Activated naive CD4-positive, alpha-beta T cell treated with anti-CD3 and anti-CD28 coated beads, Interleukin-2, amount 10 ng/mL, durations not matched to agents 7 days and 5 days (primary cell): Measurements from ENCODE around the gene OR2V2.
"Not testable (repeated sequence)": the region's sequence is repeated elsewhere in the genome, so short reads cannot be mapped to it uniquely, and the experiment has no call there.

Source experiments
- CTCF ChIA-PET: fragments of 350-600 bp; sonication (Branson Sonifier 250); formaldehyde crosslinking; loops from one replicate; lab custom pipeline; 2021; ENCODE audit warnings: antibody characterized with exemption; lab: Charles Lee
- DNase-seq: peaks from one replicate; pipeline ENCODE4 v3.0.0-alpha.2; 2020
- H3K27ac Mint-ChIP-seq: one replicate; pipeline ENCODE4 v1.8.0; 2021; ENCODE audit warnings: mild to moderate bottlenecking, moderate library complexity, mixed read lengths
- H3K27me3 Mint-ChIP-seq: one replicate; pipeline ENCODE4 v1.8.0; 2021; ENCODE audit warnings: mild to moderate bottlenecking, mixed read lengths
- H3K36me3 Mint-ChIP-seq: one replicate; pipeline ENCODE4 v1.8.0; 2021; ENCODE audit warnings: mixed read lengths
- H3K4me1 Mint-ChIP-seq: one replicate; pipeline ENCODE4 v1.8.0; 2021; ENCODE audit warnings: mixed read lengths
- H3K4me3 Mint-ChIP-seq: one replicate; pipeline ENCODE4 v1.8.0; 2021; ENCODE audit warnings: mild to moderate bottlenecking, moderate library complexity, mixed read lengths
- H3K9me3 Mint-ChIP-seq: one replicate; pipeline ENCODE4 v1.8.0; 2021; ENCODE audit warnings: mixed read lengths

Gene OR2V2

DNA sequence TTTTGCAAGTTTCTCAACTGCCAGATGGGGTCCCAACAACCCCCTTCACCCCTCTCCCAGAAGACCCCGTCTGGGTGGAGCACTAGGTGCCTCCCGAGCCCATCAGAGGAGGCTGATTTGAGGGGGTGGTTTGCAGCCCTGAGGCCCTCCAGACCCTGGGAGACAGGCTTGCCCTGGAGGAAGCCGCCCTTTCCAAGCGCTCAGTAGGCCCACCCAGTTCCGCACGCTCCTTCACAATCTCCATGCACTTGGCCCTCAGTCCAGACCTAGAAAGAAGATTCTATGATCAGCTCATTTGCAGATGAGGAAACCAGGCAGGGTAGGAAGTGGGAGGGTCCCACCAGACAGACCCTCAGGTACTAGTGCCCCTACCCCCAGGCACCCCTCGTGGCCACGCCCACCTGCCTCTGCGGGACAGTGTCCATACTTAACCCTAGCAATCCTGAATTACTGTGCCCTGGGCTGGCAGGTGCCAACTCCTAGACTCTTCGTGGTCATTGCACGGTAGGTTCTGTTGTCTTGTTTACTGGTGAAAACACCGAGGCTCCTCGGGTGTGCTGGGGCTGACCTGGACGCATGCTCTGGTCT lies 38.7 kb upstream of the OR2V2 start:
- H3K4me1 Mint-ChIP-seq = peaks cover 5% of the 10 kb centered on the region
- H3K27me3 Mint-ChIP-seq = peaks cover 72% of the 10 kb centered on the region
- no peaks in the 10 kb centered on the region for H3K9me3 Mint-ChIP-seq
- CTCF ChIA-PET = interaction anchor here (1.1 kb wide), 1 partner anchor 240 kb away, joined by 3 read pairs; no protein-coding TSS in a partner anchor
- H3K27ac Mint-ChIP-seq = no peak overlapping the region
- no peak overlapping the region for H3K4me3 Mint-ChIP-seq
- H3K36me3 Mint-ChIP-seq = peaks cover 3% of the 10 kb centered on the region
- no peak for DNase-seq

DNA sequence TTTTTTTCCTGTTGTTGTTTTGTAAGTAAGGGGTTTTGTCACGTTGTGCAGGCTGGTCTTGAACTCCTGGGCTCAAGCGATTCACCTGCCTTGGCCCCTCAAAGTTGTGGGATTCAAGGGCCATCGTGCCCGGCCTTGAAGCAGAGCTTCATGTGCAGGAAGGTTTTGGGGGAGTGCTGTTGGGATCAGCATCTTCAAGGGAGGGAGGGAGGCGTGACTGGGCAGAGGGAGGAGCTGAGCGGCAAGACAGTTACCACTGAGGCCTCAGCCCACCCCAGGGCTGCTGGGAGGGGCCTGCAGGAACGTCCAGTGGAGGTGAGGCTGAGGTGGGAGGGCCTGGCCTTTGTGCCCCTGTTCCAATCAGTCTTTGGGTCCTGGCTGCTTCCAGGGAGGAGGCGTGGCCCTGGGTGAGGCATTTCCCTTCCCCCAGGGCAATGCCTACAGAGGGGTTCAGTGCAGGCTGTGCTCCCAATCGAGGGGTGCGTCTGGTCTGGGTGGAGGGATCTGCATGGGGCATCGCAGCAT lies 37.8 kb upstream of the OR2V2 start:
- H3K36me3 Mint-ChIP-seq = no peaks in the 10 kb centered on the region
- no peak overlapping the region for H3K4me3 Mint-ChIP-seq
- peaks cover 73% of the 10 kb centered on the region for H3K27me3 Mint-ChIP-seq
- CTCF ChIA-PET = no interaction called here
- no peak overlapping the region for H3K27ac Mint-ChIP-seq
- no peak for DNase-seq
- no peaks in the 10 kb centered on the region for H3K9me3 Mint-ChIP-seq
- H3K4me1 Mint-ChIP-seq = no peaks in the 10 kb centered on the region

DNA sequence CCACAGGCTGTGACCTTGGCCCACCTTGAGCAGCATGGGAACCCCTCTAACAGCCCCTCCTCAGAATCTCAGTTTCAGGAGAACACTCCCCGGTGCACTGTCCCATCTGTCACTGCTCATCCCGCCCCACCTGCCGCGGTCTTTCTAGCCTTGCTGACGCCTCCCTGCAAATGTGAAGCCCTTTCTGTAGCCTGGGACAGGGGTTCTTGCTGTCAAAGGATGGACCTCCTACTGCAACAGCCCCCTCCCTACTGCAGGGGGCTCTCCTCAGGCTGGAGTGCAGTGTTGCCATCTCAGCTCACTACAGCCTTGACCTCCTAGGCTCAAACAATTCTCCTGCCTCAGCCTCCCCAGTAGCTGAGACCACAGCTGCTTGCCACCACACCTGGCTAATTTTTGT lies 36.4 kb upstream of the OR2V2 start:
- CTCF ChIA-PET = no interaction called here
- no peak overlapping the region for H3K27ac Mint-ChIP-seq
- no peak for DNase-seq
- no peak overlapping the region for H3K4me3 Mint-ChIP-seq
- no peaks in the 10 kb centered on the region for H3K36me3 Mint-ChIP-seq
- H3K4me1 Mint-ChIP-seq = peaks cover 5% of the 10 kb centered on the region
- H3K27me3 Mint-ChIP-seq = peaks cover 69% of the 10 kb centered on the region
- no peaks in the 10 kb centered on the region for H3K9me3 Mint-ChIP-seq

DNA sequence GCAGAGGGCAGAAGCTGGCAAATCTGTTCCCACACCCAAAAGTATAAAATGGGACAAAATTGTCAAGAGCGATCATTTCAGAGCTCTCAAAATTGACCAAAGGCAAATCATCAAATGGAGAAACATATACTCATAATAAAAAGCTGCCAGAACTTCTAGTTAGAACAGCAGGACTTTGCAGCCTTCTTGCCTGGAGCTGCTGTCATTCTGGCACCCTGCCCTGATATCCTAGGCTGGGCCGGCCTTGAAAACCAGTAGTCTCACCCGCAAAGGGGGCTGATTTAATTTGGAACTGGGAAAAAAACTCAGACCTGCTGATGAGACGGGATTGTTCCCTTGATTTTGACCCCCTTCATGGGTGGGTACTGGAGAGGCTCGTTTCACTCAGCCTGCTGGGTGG lies 34.9 kb upstream of the OR2V2 start:
- CTCF ChIA-PET = no interaction called here

DNA sequence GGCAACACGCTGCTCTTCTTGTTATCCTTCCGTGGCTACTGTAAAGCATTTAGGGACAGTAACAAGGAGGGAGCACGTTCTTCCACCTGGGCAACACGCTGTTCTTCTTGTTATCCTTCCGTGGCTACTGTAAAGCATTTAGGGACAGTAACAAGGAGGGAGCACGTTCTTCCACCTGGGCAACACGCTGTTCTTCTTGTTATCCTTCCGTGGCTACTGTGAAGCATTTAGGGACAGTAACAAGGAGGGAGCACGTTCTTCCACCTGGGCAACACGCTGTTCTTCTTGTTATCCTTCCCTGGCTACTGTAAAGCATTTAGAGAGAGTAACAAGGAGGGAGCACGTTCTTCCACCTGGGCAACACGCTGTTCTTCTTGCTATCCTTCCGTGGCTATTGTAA lies 33.8 kb upstream of the OR2V2 start:
- H3K27ac Mint-ChIP-seq, H3K4me3 Mint-ChIP-seq, DNase-seq, H3K9me3 Mint-ChIP-seq, H3K4me1 Mint-ChIP-seq, H3K36me3 Mint-ChIP-seq, CTCF ChIA-PET: not testable (repeated sequence)
- H3K27me3 Mint-ChIP-seq = peaks cover 68% of the 10 kb centered on the region

More for the DNA sequence above, 34.9 kb upstream of the OR2V2 start:
- Mint-ChIP-seq H3K9me3 (no peaks in the 10 kb centered on the region), H3K36me3 (no peaks in the 10 kb centered on the region), H3K4me3 (no peak overlapping the region), H3K4me1 (peaks cover 5% of the 10 kb centered on the region), H3K27ac (no peak overlapping the region), H3K27me3 (peaks cover 65% of the 10 kb centered on the region)
- no peak for DNase-seq

DNA sequence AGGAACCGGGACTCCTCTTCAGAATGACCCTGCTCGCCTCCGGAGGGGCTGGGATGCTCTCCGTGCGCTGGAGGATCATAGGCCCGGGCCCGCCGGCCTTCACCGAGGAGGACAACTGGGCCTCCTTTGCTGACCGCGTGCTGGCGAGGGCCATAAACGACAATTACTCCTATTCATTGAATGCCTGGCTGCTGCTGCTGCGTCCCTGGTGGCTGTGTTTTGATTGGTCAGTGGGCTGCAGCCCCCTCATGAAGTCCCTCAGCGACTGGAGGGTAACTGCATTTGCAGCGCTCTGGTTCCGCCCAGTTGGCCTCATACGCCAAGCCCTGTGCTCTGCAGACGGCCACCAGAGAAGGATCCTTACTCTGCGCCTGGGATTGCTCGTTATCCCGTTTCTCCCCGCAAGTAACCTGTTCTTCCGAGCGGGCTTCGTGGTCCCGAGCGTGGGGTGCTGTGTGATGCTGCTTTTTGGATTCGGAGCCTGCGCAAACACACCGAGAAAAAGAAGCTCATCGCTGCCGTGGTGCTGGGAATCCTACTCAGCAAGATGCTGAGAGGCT lies 33.0 kb upstream of the OR2V2 start:
- H3K4me3 Mint-ChIP-seq = no peak overlapping the region

DNA sequence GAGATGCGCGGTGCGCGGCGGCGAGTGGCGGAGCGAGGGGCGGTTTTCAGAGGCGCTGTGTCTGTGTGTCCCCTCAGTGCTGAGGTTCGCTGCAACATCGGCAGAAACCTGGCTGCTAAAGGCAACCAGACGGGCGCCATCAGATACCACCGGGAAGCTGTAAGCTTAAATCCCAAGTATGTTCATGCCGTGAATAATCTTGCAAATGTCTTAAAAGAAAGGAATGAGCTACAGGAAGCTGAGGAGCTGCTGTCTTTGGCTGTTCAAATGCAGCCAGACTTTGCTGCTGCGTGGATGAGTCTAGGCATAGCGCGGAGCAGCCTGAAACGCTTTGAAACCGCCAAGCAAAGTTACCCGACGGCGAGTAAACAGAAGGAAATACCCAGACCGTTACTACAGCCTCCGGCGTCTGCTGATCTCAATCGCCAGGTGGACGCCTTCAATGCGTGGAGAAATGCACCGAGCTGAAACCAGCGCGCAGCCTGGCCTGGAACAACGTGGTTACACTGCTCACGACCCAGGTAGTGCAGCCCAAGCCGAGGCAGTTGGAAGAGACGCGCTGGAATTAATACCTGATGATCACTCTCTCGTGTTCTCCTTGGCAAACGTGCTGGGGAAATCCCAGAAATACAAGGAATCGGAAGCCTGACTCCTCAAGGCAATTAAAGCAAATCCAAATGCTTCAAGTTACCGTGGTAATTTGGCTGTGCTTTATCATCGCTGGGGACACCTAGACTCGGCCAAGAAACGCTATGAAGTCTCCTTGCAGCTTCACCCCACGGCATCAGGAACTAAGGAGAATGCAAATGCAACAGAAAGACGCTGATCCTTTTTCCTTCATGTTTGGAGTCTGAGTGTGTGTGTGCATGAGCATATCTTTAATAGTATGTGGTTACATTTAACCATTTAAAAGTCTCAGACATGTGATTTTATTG lies 32.3 kb upstream of the OR2V2 start:
- H3K4me3 Mint-ChIP-seq = no peak overlapping the region
- CTCF ChIA-PET = no interaction called here
- DNase-seq = no peak
- peaks cover 5% of the 10 kb centered on the region for H3K4me1 Mint-ChIP-seq
- H3K27ac Mint-ChIP-seq = no peak overlapping the region
- H3K9me3 Mint-ChIP-seq = no peaks in the 10 kb centered on the region
- H3K27me3 Mint-ChIP-seq = peaks cover 62% of the 10 kb centered on the region
- H3K36me3 Mint-ChIP-seq = no peaks in the 10 kb centered on the region

More for the DNA sequence above, 33.0 kb upstream of the OR2V2 start:
- no peaks in the 10 kb centered on the region for H3K36me3 Mint-ChIP-seq
- DNase-seq = no peak
- peaks cover 67% of the 10 kb centered on the region for H3K27me3 Mint-ChIP-seq
- H3K9me3 Mint-ChIP-seq = no peaks in the 10 kb centered on the region
- H3K4me1 Mint-ChIP-seq = peaks cover 5% of the 10 kb centered on the region
- CTCF ChIA-PET = no interaction called here
- H3K27ac Mint-ChIP-seq = no peak overlapping the region

DNA sequence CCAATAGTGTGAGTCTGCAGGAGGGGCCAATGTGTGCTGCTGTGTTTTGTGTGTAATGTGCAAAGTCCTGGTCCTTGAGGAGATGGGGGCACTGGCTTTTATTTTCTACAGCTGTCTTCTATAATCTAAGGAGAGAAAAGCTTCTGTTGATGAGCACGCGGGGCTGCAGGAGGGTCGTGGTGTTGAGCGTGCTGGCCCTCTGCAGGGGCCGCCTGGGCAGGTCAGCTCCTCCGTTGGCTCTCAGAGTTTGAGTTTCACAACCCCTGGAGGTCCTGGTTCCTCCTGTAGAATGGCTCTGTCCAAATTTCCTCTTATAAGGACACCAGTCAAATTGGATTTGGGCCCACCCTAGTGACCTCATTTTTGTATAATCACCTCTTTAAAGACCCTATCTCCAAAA lies 29.0 kb upstream of the OR2V2 start:
- Mint-ChIP-seq H3K27ac (no peak overlapping the region), H3K4me1 (peaks cover 5% of the 10 kb centered on the region), H3K4me3 (no peak overlapping the region), H3K9me3 (no peaks in the 10 kb centered on the region), H3K36me3 (no peaks in the 10 kb centered on the region), H3K27me3 (peaks cover 69% of the 10 kb centered on the region)
- CTCF ChIA-PET = no interaction called here
- no peak for DNase-seq

DNA sequence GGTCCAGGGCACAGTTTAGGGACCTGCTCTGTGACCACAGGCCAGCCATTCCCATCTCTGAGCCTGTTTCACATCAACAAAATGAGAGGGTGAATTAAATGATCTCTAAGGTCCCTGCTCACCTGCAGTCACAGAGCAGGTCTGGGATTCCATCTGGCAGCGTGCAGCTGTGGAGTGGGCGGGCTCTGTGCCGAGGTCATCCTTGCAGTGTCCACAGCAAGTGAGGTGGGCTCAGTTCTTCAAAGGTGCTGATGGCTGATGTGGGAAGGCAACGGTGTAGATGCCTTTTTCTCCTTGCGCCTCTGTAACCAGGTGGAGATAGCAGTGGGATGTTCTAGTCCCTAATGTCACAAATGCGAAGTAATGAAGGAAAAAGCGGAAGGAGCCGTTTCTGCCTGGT lies 28.3 kb upstream of the OR2V2 start:
- no peak for DNase-seq
- no peaks in the 10 kb centered on the region for H3K9me3 Mint-ChIP-seq
- no peak overlapping the region for H3K4me3 Mint-ChIP-seq
- H3K4me1 Mint-ChIP-seq = peaks cover 5% of the 10 kb centered on the region
- no peaks in the 10 kb centered on the region for H3K36me3 Mint-ChIP-seq
- H3K27me3 Mint-ChIP-seq = peaks cover 64% of the 10 kb centered on the region
- no peak overlapping the region for H3K27ac Mint-ChIP-seq
- CTCF ChIA-PET = no interaction called here

DNA sequence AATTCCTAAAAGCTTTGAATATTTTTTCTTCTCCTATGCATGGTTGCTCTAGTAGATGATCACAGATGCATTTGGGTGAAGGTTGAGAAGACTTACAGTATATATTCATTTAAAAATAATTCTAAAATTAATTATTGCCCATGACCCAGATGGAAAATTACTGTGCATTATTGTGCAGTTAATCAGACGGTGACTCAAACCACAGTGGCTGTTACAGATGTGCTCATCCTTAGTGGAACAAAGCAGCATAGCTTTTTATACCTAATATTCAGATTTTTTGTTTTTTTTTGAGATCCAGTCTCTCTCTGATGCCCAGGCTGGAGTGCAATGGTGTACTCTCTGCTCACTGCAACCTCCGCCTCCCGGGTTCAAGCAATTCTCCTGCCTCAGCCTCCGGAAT lies 27.1 kb upstream of the OR2V2 start:
- Mint-ChIP-seq H3K27me3 (peaks cover 56% of the 10 kb centered on the region), H3K27ac (no peak overlapping the region), H3K9me3 (no peaks in the 10 kb centered on the region), H3K4me3 (no peak overlapping the region), H3K4me1 (peaks cover under 1% of the 10 kb centered on the region), H3K36me3 (no peaks in the 10 kb centered on the region)
- CTCF ChIA-PET = no interaction called here
- no peak for DNase-seq

DNA sequence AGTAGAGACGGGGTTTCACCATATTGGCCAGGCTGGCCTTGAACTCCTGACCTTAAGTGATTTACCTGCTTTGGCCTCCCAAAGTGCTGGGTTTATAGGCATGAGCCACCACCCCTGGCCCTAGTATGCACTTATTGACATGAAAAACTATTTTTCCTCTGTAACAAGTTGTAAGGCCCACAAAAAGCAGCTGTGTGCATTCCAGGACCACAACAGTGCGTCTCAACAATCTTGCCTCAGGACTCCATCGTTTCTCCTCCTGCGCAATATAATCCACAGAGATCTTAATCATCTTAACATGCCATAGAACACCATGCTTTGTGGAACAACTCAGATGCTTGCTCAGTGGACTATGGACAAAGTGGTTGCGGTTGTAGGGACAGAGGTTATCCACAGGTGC lies 26.6 kb upstream of the OR2V2 start:
- CTCF ChIA-PET = no interaction called here
- Mint-ChIP-seq H3K4me1 (no peaks in the 10 kb centered on the region), H3K9me3 (no peaks in the 10 kb centered on the region), H3K4me3 (no peak overlapping the region), H3K27me3 (peaks cover 52% of the 10 kb centered on the region), H3K36me3 (no peaks in the 10 kb centered on the region), H3K27ac (no peak overlapping the region)
- no peak for DNase-seq

DNA sequence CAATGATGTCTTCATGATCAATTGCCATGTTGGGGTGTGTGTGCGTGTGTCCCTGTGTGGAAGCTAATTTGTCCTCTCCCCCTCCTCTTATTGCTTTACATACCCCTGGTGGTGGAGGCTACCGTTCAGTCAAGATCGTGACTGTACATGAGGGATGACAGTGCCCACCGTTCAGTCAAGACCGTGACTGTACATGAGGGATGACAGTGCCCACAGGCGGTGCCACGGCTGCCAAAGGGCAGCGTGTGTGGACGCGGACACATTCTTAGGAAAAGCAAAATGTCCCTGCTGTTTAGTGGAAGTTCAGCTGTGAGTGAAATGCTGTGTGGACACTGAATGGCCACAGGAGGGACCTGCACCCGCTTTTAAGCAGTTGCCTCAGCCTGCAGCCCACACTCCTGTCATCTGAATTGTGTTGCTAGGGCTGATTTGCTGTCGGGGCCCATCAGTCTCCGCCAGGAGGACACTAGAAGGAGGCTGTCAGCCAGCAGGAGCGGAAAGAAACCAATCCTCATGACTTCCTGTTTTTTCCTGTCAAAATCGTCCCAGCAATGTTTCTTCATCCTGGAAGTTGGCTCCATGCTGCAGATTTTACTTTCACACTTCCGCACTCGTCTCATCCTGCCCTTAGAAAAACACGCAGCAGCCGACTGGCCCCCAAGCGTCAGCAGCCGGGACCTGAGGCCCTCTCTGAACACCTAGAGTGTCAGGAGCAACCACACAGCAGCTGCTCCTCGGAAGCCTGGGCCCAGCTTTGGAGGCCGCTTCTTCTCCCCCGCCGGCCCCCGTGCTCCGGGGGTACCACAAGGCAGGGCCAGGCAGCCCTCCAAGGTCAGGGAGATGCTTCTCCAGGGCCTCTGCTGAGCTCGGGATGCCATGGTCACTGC lies 25.5 kb upstream of the OR2V2 start:
- no peaks in the 10 kb centered on the region for H3K4me1 Mint-ChIP-seq
- peaks cover 47% of the 10 kb centered on the region for H3K27me3 Mint-ChIP-seq
- no peak for DNase-seq
- no peaks in the 10 kb centered on the region for H3K36me3 Mint-ChIP-seq
- H3K4me3 Mint-ChIP-seq = no peak overlapping the region
- no peak overlapping the region for H3K27ac Mint-ChIP-seq
- H3K9me3 Mint-ChIP-seq = no peaks in the 10 kb centered on the region
- CTCF ChIA-PET = no interaction called here

DNA sequence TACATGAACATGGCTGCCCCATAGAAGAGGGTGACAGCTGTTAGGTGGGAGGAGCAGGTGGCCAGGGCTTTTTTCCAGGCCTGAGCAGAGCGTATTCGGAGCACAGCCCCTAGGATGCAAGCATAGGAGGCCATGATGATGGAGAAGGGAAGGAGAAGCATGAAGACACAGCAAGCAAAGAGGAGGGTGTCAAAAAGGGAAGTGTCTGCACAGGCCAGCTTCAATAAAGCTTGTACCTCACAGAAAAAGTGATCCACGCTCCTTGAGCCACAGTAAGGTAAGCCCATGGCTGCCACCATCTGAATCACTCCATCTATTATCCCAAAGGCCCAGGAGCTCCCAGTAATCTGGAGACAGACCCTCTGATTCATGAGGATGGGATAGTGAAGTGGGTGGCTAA lies 22.9 kb upstream of the OR2V2 start:
- Mint-ChIP-seq H3K36me3 (no peaks in the 10 kb centered on the region), H3K9me3 (no peaks in the 10 kb centered on the region), H3K4me3 (no peak overlapping the region), H3K27ac (no peak overlapping the region), H3K27me3 (peaks cover 42% of the 10 kb centered on the region), H3K4me1 (no peaks in the 10 kb centered on the region)
- no peak for DNase-seq
- CTCF ChIA-PET = no interaction called here

DNA sequence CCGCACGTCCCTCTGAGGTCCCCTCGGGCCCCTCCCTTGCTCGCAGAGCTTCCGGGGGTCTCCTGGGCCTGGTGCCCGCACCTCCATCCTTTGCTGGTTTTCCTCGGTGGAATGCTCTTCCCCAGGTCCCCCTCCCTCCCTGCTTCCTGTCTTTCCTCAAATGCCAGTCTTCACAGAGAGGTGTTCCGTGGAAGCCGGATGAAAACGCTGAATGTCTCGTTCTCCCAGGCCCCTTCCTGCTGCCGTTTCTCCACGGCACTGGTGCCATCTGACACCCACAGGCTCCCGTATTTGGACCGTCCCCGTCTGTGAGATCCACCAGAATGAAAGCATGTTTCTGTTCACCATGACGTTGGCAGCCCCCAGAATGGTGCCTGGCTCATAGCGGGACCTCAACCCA lies 20.5 kb upstream of the OR2V2 start:
- H3K4me3 Mint-ChIP-seq = no peak overlapping the region
- no peak for DNase-seq
- peaks cover 44% of the 10 kb centered on the region for H3K27me3 Mint-ChIP-seq
- no peaks in the 10 kb centered on the region for H3K4me1 Mint-ChIP-seq
- CTCF ChIA-PET = no interaction called here
- H3K9me3 Mint-ChIP-seq = no peaks in the 10 kb centered on the region
- no peaks in the 10 kb centered on the region for H3K36me3 Mint-ChIP-seq
- no peak overlapping the region for H3K27ac Mint-ChIP-seq
